ENCODE measurements around the gene RPL32. TPM values are rescaled to one million over a fixed set of nuclear protein-coding genes. Genes with fewer than 3 reads are reported as not detected.
"Not testable (repeated sequence)": the region's sequence is repeated elsewhere in the genome, so short reads cannot be mapped to it uniquely, and the experiment has no call there.

RPL32 gene
- polyA plus RNA-seq, 3 donors, result 932 to 1,052 (median 942) TPM

- H3K4me3 Mint-ChIP-seq; H3K9ac ChIP-seq (ENCODE audit: insufficient read depth, low read length, poor library complexity, severe bottlenecking); H3K79me2 ChIP-seq (ENCODE audit: insufficient read depth, low read length); H3K4me1 Mint-ChIP-seq; H2AFZ ChIP-seq (ENCODE audit: insufficient read depth, low read depth, low read length, poor library complexity, severe bottlenecking); H3K4me3 ChIP-seq (replicated peaks in 1 of 3; ENCODE audit: low read depth in 2 of 3, low read length in 3 of 3); H3K27me3 ChIP-seq (ENCODE audit: control insufficient read depth in 2 of 2, insufficient read depth in 2 of 2, low read length in 2 of 2); H3K36me3 ChIP-seq (replicated peaks in 1 of 2; ENCODE audit: control insufficient read depth in 1 of 2, insufficient read depth in 2 of 2, low read length in 2 of 2); H3K4me2 ChIP-seq (replicated peaks; ENCODE audit: extremely low read depth, low read length, poor library complexity, severe bottlenecking); H3K27ac Mint-ChIP-seq; H3K36me3 Mint-ChIP-seq; H4K20me1 ChIP-seq (ENCODE audit: insufficient read depth, low read length); intact Hi-C loops (cut with micrococcal nuclease); H3K4me1 ChIP-seq (ENCODE audit: control insufficient read depth in 1 of 2, insufficient read depth in 2 of 2, low read length in 2 of 2); H3K9me3 Mint-ChIP-seq; H3K9me3 ChIP-seq (replicated peaks in 1 of 2; ENCODE audit: control insufficient read depth in 1 of 2, insufficient read depth in 1 of 2, low read length in 2 of 2); H3K27ac ChIP-seq (ENCODE audit: low read depth in 1 of 2, low read length in 2 of 2): not testable (repeated sequence)
- peaks cover 0 to 24% (median 11%) of the 10 kb centered on the region in 3 donors for H3K27me3 Mint-ChIP-seq (ENCODE audit: low read depth in 3 of 3)
- peak in 2 of 3 donors; percentile 8 to 39 for DNase-seq
- peak; percentile 64 for TF ChIP-seq CTCF (IDR thresholded peaks at IDR 0.05)
- WGBS (ENCODE audit: insufficient coverage), result 72% methylated on average over 8 of the region's 9 CpGs
Observed at GRCh38 chr3:12787346-12787745, 54.0 kb downstream of the RPL32 start.

- Histone ChIP-seq H3K27ac (ENCODE audit: low read depth in 1 of 2, low read length in 2 of 2) (no peak overlapping the region), H3K4me2 (replicated peaks; ENCODE audit: extremely low read depth, low read length, poor library complexity, severe bottlenecking) (no peak overlapping the region), H3K27me3 (ENCODE audit: control insufficient read depth in 2 of 2, insufficient read depth in 2 of 2, low read length in 2 of 2) (no peaks in the 10 kb centered on the region), H3K9me3 (replicated peaks in 1 of 2; ENCODE audit: control insufficient read depth in 1 of 2, insufficient read depth in 1 of 2, low read length in 2 of 2) (no peaks in the 10 kb centered on the region), H3K4me3 (replicated peaks in 1 of 3; ENCODE audit: low read depth in 2 of 3, low read length in 3 of 3) (no peak overlapping the region), H3K79me2 (ENCODE audit: insufficient read depth, low read length) (no peaks in the 10 kb centered on the region), H3K4me1 (ENCODE audit: control insufficient read depth in 1 of 2, insufficient read depth in 2 of 2, low read length in 2 of 2) (no peaks in the 10 kb centered on the region), H3K36me3 (replicated peaks in 1 of 2; ENCODE audit: control insufficient read depth in 1 of 2, insufficient read depth in 2 of 2, low read length in 2 of 2) (no peaks in the 10 kb centered on the region), H2AFZ (ENCODE audit: insufficient read depth, low read depth, low read length, poor library complexity, severe bottlenecking) (no peak overlapping the region), H3K9ac (ENCODE audit: insufficient read depth, low read length, poor library complexity, severe bottlenecking) (no peak overlapping the region), H4K20me1 (ENCODE audit: insufficient read depth, low read length) (no peaks in the 10 kb centered on the region)
- WGBS (ENCODE audit: insufficient coverage), result 80% methylated on average over 2 of the region's 4 CpGs
- Mint-ChIP-seq H3K36me3 (no peaks in the 10 kb centered on the region), H3K4me1 (no peaks in the 10 kb centered on the region), H3K9me3 (peaks cover 0 to 2% (median 0%) of the 10 kb centered on the region in 7 donors), H3K27me3 (ENCODE audit: low read depth in 3 of 3) (peaks cover 0 to 23% (median 10%) of the 10 kb centered on the region in 3 donors), H3K27ac (no peak overlapping the region), H3K4me3 (no peak overlapping the region)
- DNase-seq, result no peak
- intact Hi-C loops (cut with micrococcal nuclease), result no loop called here
- no peak for TF ChIP-seq CTCF (IDR thresholded peaks at IDR 0.05)
Observed at GRCh38 chr3:12785096-12785495, 56.3 kb downstream of the RPL32 start.

Small RNA genes within 50 kb of the gene (small RNA-seq; reads per million reads assigned to genes)
- gene AC034198.1 (ENCODE audit: insufficient read length, low read depth), result not detected

Other genes starting within 250 kb of the RPL32 start
- 100 to 1,000 TPM in 1 of 3 donors, 10 to 100 TPM in 2; 73.0 to 181 (median 79.5) TPM for gene RAF1, start 177.4 kb downstream of the RPL32 start, polyA plus RNA-seq
- gene TMEM40, start 82.3 kb downstream of the RPL32 start, polyA plus RNA-seq, result under 1 TPM in 1 of 3 donors, not detected in 2; 0.92 TPM
- gene CAND2, start 44.9 kb downstream of the RPL32 start, polyA plus RNA-seq, result not detected
- 10 to 100 TPM; 17.7 to 61.7 (median 30.3) TPM for gene IQSEC1, start 231.9 kb upstream of the RPL32 start, polyA plus RNA-seq